GM18505 (cell line): Measurements from ENCODE around the gene PXDN.

ENCODE experiments used
- ATAC-seq: cut with Tn5 transposase; IDR thresholded peaks from one replicate; pipeline ENCODE4 v1.9.1; 2021; ENCODE audit not compliant: unreplicated experiment
- POLR2A ChIP-seq: IDR thresholded peaks from 4 replicates; pipeline ENCODE4 v1.6.1; 2011; ENCODE audit warnings: borderline replicate concordance; ENCODE audit not compliant: insufficient read depth, insufficient read length; ENCODE audit errors: extremely low read depth

The PXDN gene

GRCh38 chr2:1612391-1613077 lies 131.8 kb downstream of the PXDN start:
- no peak for TF ChIP-seq POLR2A

GRCh38 chr2:1611886-1612285 lies 132.4 kb downstream of the PXDN start:
- ATAC-seq = no peak

More at GRCh38 chr2:1612391-1613077, 131.8 kb downstream of the PXDN start:
- no peak for ATAC-seq

DNA sequence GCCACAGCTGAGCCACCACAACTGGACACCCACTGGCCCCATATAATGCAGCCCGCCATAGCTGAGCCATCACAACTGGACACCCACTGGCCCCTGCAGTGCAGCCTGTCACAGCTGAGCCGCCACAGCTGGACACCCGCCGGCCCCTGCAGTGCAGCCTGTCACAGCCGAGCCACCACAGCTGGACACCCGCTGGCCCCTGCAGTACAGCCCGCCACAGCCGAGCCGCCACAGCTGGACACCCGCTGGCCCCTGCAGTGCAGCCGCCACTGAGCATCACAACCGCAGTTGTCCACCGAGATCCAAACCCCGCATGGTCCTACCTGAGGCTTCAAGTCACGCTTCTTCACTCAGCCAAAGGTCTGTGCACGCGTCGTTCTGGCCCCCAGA lies 134.2 kb downstream of the PXDN start:
- no peak for TF ChIP-seq POLR2A
- no peak for ATAC-seq

More at GRCh38 chr2:1611886-1612285, 132.4 kb downstream of the PXDN start:
- TF ChIP-seq POLR2A = no peak

DNA sequence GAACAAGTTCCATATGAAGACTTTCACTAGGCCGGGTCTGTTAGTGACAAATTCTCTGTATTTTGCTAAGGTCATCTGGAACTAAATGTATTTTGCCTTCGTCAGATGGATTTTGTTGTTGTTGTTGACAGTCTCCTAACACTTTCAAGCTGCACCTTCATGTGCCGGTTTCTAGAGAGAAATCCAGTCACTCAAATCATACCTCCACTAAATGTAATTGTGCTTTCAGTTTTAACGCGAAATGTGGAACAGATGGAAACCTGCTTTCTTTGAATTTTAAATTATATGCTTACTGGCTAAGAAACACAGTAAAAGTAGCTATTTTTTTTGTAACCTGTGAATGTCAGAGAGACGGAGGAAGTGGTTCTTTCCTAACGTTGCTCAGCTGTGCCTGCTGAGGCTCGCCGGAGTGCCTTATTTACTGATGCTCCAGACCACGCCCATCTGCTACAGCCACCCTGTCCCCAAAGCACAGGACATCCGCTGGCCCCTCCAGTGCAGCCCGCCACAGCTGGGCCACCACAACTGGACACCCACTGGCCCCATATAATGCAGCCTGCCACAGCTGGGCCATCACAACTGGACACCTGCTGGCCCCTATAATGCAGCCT lies 134.7 kb downstream of the PXDN start:
- ATAC-seq = no peak
- no peak for TF ChIP-seq POLR2A

- ATAC-seq = no peak
- TF ChIP-seq POLR2A = no peak
These were observed 135.3 kb downstream of the PXDN start for GRCh38 chr2:1609040-1609439.

GRCh38 chr2:1607971-1608688 lies 136.2 kb downstream of the PXDN start:
- no peak for ATAC-seq
- no peak for TF ChIP-seq POLR2A

DNA sequence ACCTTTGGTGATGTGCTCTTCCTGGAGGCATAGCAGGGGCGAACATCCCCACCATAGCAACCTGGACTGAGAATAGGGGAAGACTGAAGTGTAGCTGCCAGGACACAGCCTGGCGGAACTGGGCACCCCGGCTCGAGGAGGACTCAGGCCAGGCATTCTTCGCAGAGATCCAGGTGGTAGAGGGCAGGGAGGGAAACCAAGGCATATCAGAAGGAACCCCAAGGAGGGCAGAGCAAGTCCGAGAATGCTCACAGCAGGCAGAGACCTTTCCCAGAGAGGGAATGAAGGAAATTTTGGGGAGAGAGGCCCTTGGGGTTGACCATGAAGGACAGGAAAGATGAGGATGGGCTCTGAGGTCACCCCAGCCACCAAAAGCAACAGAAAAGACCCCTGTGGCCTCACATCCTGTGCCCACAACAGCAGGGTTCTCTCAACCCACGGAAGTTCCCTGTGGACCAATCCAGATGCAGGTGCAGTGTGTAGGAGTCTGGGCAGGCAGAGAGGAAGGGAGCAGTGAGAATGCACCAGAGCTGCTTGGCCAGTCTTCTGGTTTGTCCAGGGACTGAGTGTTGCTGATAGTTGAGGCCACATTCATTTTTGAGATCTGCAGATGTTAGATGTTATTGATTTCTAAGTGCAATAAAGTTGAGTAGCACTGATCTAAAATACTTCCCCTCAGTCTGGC lies 136.9 kb downstream of the PXDN start:
- no peak for ATAC-seq

GRCh38 chr2:1606421-1607235 lies 137.7 kb downstream of the PXDN start:
- no peak for TF ChIP-seq POLR2A
- no peak for ATAC-seq

More for the DNA sequence above, 136.9 kb downstream of the PXDN start:
- no peak for TF ChIP-seq POLR2A

- TF ChIP-seq POLR2A = no peak
- ATAC-seq = no peak
These were observed 138.3 kb downstream of the PXDN start for GRCh38 chr2:1606046-1606400.

DNA sequence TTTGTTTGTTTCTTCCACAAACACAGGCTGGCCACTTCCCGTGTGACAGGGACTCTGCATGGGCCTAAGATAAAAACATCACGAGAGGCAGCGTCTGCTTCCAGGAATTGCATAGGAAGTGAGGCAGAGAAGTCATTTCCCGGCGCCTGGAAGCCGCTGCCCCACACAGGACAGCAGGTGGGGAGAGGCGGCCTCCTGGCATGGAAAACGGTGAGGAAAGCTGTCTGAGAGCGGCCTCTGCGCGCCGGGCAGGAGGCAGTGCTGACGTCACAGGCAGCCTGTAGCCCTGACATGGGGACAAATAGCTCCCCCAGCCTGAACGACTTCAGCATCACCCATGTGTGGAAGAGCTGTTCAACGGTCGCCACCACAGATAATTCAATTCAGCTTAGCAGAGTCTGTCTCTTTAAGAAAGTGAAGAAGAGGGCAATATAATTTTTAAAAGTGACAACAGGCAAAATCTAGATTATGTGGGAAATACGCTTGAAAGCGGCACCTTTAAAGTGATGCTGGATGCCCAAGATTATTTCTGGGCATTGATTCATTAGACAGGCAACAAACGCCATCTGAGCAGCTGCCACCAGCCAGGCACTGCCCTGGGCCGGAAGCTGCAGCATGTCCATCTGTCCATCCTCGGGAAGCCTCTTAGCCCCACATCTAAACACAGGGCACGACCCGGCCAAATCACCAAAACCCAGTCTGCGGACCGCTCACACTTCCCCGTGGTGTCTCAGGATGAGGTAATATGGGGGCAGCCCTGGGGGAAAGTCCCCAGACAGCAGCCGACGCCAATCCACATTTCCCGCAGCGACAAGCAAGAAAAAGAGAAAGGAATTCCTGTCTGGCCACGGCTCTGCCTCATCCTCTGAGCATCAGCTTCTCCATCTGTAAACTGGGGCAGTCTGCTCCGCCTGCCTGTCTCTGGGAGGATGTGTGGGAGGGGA lies 138.9 kb downstream of the PXDN start:
- TF ChIP-seq POLR2A = no peak
- no peak for ATAC-seq

- no peak for ATAC-seq
These were observed 140.8 kb downstream of the PXDN start for GRCh38 chr2:1603521-1603920.

GRCh38 chr2:1603059-1603458 lies 141.3 kb downstream of the PXDN start:
- no peak for TF ChIP-seq POLR2A
- no peak for ATAC-seq

More at GRCh38 chr2:1603521-1603920, 140.8 kb downstream of the PXDN start:
- TF ChIP-seq POLR2A = no peak
